GM12878 (cell line): Measurements from ENCODE around the gene CHCHD3. TPM values are rescaled to one million over a fixed set of nuclear protein-coding genes. Genes with fewer than 3 reads are reported as not detected.

Experiments used
- ATAC-seq: fragments of 200-7000 bp; cut with Tn5 transposase; 3 replicates; pipeline ENCODE4 v1.9.1; 2020; ENCODE audit warnings: mild to moderate bottlenecking, moderate library complexity
- BruUV-seq: library from RNA; stranded (reverse); fragments of 400-500 nt; replicated peaks from 2 replicates; lab custom pipeline; 2021; lab: Mats Ljungman, UMichigan
- CTCF ChIA-PET: fragments of 300-600 bp; sonication (Branson Sonifier 250); formaldehyde crosslinking; extraction: SDS; loops from one replicate; lab custom pipeline; 2021; ENCODE audit warnings: inconsistent platforms; lab: Yijun Ruan, JAX
- POLR2A ChIA-PET: fragments of 350-600 bp; formaldehyde crosslinking; extraction: SDS; loops from one replicate; lab custom pipeline; 2021; ENCODE audit warnings: inconsistent platforms; lab: Charles Lee
- RAD21 ChIA-PET: fragments of 300-600 bp; sonication (Branson Sonifier 250); formaldehyde crosslinking; loops from one replicate; lab custom pipeline; 2023; ENCODE audit warnings: antibody characterized with exemption; ENCODE audit not compliant: unreplicated experiment; lab: Charles Lee
- SMC1A ChIA-PET: fragments of 300-600 bp; sonication (Branson Sonifier 250); formaldehyde crosslinking; loops from one replicate; lab custom pipeline; 2023; ENCODE audit not compliant: unreplicated experiment, uncharacterized antibody; lab: Charles Lee
- DNase-seq: peaks from one replicate; pipeline ENCODE4 v3.0.0-alpha.2; 2011; ENCODE audit warnings: low read depth, low spot score
- FAIRE-seq: peaks from 3 replicates; lab custom pipeline; 2011; peaks lifted over from hg19 to GRCh38; lab: Jason Lieb, UNC
- H2AFZ ChIP-seq: 2 replicates; pipeline ENCODE4 v1.6.0; 2011; ENCODE audit warnings: low read depth, low read length, control low read depth; ENCODE audit not compliant: control insufficient read depth
- H3K27ac ChIP-seq: 2 replicates; pipeline ENCODE4 v1.5.1; 2011; ENCODE audit warnings: control low read depth; ENCODE audit not compliant: control insufficient read depth, insufficient read depth
- H3K27me3 ChIP-seq, 2 experiments: replicated peaks in 1 of 2; 2 replicates each; pipeline versions ENCODE4 v1.6.0 to v1.6.1; 2011; ENCODE audit warnings: low read length in 1 of 2; ENCODE audit not compliant: control insufficient read depth in 2 of 2, insufficient read depth in 2 of 2
- H3K36me3 ChIP-seq, 2 experiments: 2 replicates each; pipeline ENCODE4 v1.5.1; 2011; ENCODE audit warnings: low read length in 1 of 2; ENCODE audit not compliant: control insufficient read depth in 2 of 2, insufficient read depth in 2 of 2
- H3K4me1 ChIP-seq: 2 replicates; pipeline ENCODE4 v1.6.1; 2011; ENCODE audit warnings: mild to moderate bottlenecking, low read length, moderate library complexity, mixed read lengths; ENCODE audit not compliant: control insufficient read depth, insufficient read depth
- H3K4me2 ChIP-seq: 2 replicates; pipeline ENCODE4 v1.6.0; 2011; ENCODE audit warnings: control low read depth; ENCODE audit not compliant: control insufficient read depth, insufficient read depth
- H3K4me3 ChIP-seq: fragments of 200-600 bp; sonication (generic); 2 replicates; pipeline ENCODE4 v1.5.1; 2016
- H3K79me2 ChIP-seq: 2 replicates; pipeline ENCODE4 v1.6.0; 2011; ENCODE audit warnings: low read length; ENCODE audit not compliant: control insufficient read depth, insufficient read depth
- H3K9ac ChIP-seq: 2 replicates; pipeline ENCODE4 v1.8.0; 2011; ENCODE audit warnings: low read length, control low read depth, mixed read lengths; ENCODE audit not compliant: control insufficient read depth, insufficient read depth
- H3K9me3 ChIP-seq: replicated peaks from 3 replicates; pipeline ENCODE4 v1.5.1; 2011; ENCODE audit warnings: mild to moderate bottlenecking, low read length; ENCODE audit not compliant: control insufficient read depth, insufficient read depth
- H4K20me1 ChIP-seq: 2 replicates; pipeline ENCODE4 v1.6.0; 2011; ENCODE audit not compliant: control insufficient read depth, insufficient read depth
- CHD4 ChIP-seq: fragments of 200-600 bp; sonication (generic); IDR thresholded peaks from 2 replicates; pipeline ENCODE4 v1.6.1; 2016; ENCODE audit warnings: mild to moderate bottlenecking
- FOXK2 ChIP-seq: fragments of 450-650 bp; IDR thresholded peaks from 2 replicates; pipeline ENCODE4 v1.6.1; 2017; ENCODE audit warnings: mild to moderate bottlenecking, moderate library complexity
- GABPA ChIP-seq: IDR thresholded peaks from 2 replicates; pipeline ENCODE4 v1.6.1; 2014; ENCODE audit warnings: antibody characterized with exemption, low read depth, mild to moderate bottlenecking, inconsistent platforms
- PML ChIP-seq: IDR thresholded peaks from 2 replicates; pipeline ENCODE4 v1.6.1; 2012; ENCODE audit warnings: low read length, inconsistent platforms
- RB1 ChIP-seq: fragments of 450-650 bp; formaldehyde crosslinking; IDR thresholded peaks from 2 replicates; pipeline ENCODE4 v1.6.1; 2017; ENCODE audit warnings: mild to moderate bottlenecking, borderline replicate concordance
- STAT1 ChIP-seq: fragments of 450-650 bp; conservative IDR thresholded peaks from 2 replicates; pipeline ENCODE4 v1.6.1; 2014; ENCODE audit warnings: antibody characterized with exemption, mild to moderate bottlenecking
- SUPT20H ChIP-seq: IDR thresholded peaks from 2 replicates; pipeline ENCODE4 v1.6.1; 2011; ENCODE audit warnings: low read depth, mild to moderate bottlenecking, low read length, moderate library complexity, borderline replicate concordance; ENCODE audit not compliant: control insufficient read depth
- ZNF217 ChIP-seq: fragments of 450-650 bp; IDR thresholded peaks from 2 replicates; pipeline ENCODE4 v1.6.1; 2017; ENCODE audit warnings: antibody characterized with exemption, mild to moderate bottlenecking
- ZSCAN29 ChIP-seq: fragments of 450-650 bp; IDR thresholded peaks from 2 replicates; pipeline ENCODE4 v1.6.1; 2017; ENCODE audit warnings: mild to moderate bottlenecking, moderate library complexity
- WGBS: methylation state at CpG from one replicate; pipeline ENCODE4 v1.1.6; 2016; ENCODE audit warnings: low lambda C conversion rate; ENCODE audit not compliant: insufficient replicate concordance, insufficient coverage; ENCODE audit errors: missing lambda C conversion rate; 5-methylcytosine and 5-hydroxymethylcytosine counted together
- in situ Hi-C: fragments of 300-500 bp; cut with MboI; formaldehyde crosslinking; loops from 9 replicates; pipeline ENCODE4 v1.14.3; 2018; ENCODE audit warnings: mixed read lengths
- intact Hi-C: fragments of 100-400 bp; cut with micrococcal nuclease; formaldehyde crosslinking; loops from one replicate; pipeline ENCODE4 v1.14.2; 2022; ENCODE audit not compliant: unreplicated experiment
- polyA plus RNA-seq, 11 experiments: library from polyadenylated mRNA; depleted of rRNA in 4 of 11; unstranded in 6 of 11; stranded (reverse) in 5 of 11; fragments of >200 nt; fragmentation: Nextera tagmentation in 4 of 11; fragmentation: Illumina TruSeq in 1 of 11; extraction: Ambion mirVana in 4 of 11; extraction: Trizol in 1 of 11; gene quantifications; 1 replicate in 1 of 11; 2 replicates in 10 of 11; pipeline versions ENCODE4 v1.2.1 to v1.2.3, GENCODE V29; 2011 to 2016; ENCODE audit warnings: inconsistent platforms in 2 of 11, missing spikeins in 2 of 11, low read depth in 1 of 11
- total RNA-seq, 4 experiments: library from RNA; depleted of rRNA in 3 of 4; stranded (reverse); fragments of >200 nt in 3 of 4; fragmentation: Illumina TruSeq in 1 of 4; extraction: Trizol in 1 of 4; gene quantifications; 2 replicates each; pipeline versions ENCODE4 v1.2.1 to v1.2.3, GENCODE V29; 2013 to 2021
- TF ChIP-seq, protein P1 (sequence below): fragments of 450-650 bp; conservative IDR thresholded peaks from 2 replicates; pipeline ENCODE4 v1.6.1; 2017; ENCODE audit warnings: mild to moderate bottlenecking, moderate library complexity
- TF ChIP-seq, protein P2 (sequence below): IDR thresholded peaks from 2 replicates; pipeline ENCODE4 v1.6.1; 2011; ENCODE audit warnings: low read depth, mild to moderate bottlenecking, low read length, moderate library complexity, borderline replicate concordance; ENCODE audit errors: extremely low read depth

The CHCHD3 gene
- total and polyA plus RNA-seq, 10 of the 15 experiments (the other 5 are each of a cell fraction or from before 2014, with no cell fraction given), result 38.3 to 178 (median 96.2) TPM

DNA sequence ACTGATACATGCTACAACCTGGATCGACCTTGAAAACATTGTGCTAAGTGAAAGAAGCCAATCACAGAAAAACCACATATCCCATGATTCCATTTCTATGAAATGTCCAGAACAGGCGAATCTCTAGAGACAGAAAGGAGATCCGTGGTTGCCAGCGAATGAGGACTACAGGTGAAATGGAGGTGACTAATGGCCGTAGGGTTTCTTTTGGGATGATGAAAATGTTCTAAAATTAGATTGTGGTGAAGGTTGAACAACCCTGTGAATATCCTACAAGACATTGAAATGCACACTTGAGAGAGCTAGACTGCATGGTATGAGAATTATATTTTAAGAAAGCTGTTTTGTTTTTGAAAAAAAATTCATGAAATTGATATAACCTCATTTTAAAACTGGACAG, 317.1 kb downstream of the CHCHD3 start:
- no peaks in the 10 kb centered on the region; the same call in 1 of the 3 replicates for H3K9me3 ChIP-seq
- ChIA-PET RAD21 (no interaction called here), SMC1A (no interaction called here), CTCF (interaction anchor here (0.7 kb wide), 1 partner anchor 1001 kb away, joined by 3 read pairs; no protein-coding TSS in a partner anchor), POLR2A (no interaction called here)
- no peak overlapping the region for H2AFZ ChIP-seq
- no peak overlapping the region for H3K9ac ChIP-seq
- no peak for FAIRE-seq
- BruUV-seq, result no TSS peak
- no peaks in the 10 kb centered on the region; a peak in 1 of 4 replicates for H3K27me3 ChIP-seq
- H3K4me2 ChIP-seq, result no peak overlapping the region
- WGBS, result 48% methylated on average over 5 of the region's 5 CpGs
- ATAC-seq, result no peak
- in situ Hi-C loops (no loop called here), intact Hi-C loops (no loop called here)
- TF ChIP-seq PML (no peak), GABPA (no peak), RB1 (no peak), ZSCAN29 (no peak), CHD4 (no peak), STAT1 (no peak), ZNF217 (no peak), FOXK2 (no peak), SUPT20H (no peak)
- TF ChIP-seq, protein P1, sequence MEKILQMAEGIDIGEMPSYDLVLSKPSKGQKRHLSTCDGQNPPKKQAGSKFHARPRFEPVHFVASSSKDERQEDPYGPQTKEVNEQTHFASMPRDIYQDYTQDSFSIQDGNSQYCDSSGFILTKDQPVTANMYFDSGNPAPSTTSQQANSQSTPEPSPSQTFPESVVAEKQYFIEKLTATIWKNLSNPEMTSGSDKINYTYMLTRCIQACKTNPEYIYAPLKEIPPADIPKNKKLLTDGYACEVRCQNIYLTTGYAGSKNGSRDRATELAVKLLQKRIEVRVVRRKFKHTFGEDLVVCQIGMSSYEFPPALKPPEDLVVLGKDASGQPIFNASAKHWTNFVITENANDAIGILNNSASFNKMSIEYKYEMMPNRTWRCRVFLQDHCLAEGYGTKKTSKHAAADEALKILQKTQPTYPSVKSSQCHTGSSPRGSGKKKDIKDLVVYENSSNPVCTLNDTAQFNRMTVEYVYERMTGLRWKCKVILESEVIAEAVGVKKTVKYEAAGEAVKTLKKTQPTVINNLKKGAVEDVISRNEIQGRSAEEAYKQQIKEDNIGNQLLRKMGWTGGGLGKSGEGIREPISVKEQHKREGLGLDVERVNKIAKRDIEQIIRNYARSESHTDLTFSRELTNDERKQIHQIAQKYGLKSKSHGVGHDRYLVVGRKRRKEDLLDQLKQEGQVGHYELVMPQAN, result no peak
- TF ChIP-seq, protein P2, sequence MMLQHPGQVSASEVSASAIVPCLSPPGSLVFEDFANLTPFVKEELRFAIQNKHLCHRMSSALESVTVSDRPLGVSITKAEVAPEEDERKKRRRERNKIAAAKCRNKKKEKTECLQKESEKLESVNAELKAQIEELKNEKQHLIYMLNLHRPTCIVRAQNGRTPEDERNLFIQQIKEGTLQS, result no peak
- DNase-seq, result no peak
- H4K20me1 ChIP-seq, result no peaks in the 10 kb centered on the region
- no peaks in the 10 kb centered on the region for H3K4me1 ChIP-seq
- H3K27ac ChIP-seq, result no peak overlapping the region
- no peaks in the 10 kb centered on the region for H3K79me2 ChIP-seq
- no peaks in the 10 kb centered on the region for H3K36me3 ChIP-seq
- no peak overlapping the region for H3K4me3 ChIP-seq
